GM18511 (cell line): Measurements from ENCODE around the gene SLC10A7.

Experiments
- ATAC-seq: cut with Tn5 transposase; IDR thresholded peaks from one replicate; pipeline ENCODE4 v1.9.1; 2021; ENCODE audit warnings: mild to moderate bottlenecking, moderate library complexity; ENCODE audit not compliant: unreplicated experiment

Gene SLC10A7

GRCh38 chr4:146495269-146495668, 26.5 kb downstream of the SLC10A7 start:
- ATAC-seq: no peak

GRCh38 chr4:146494143-146494542, 27.6 kb downstream of the SLC10A7 start:
- ATAC-seq: no peak

- ATAC-seq: no peak
Observed at GRCh38 chr4:146490106-146490505, 31.6 kb downstream of the SLC10A7 start.

GRCh38 chr4:146488495-146489174, 33.1 kb downstream of the SLC10A7 start:
- ATAC-seq: no peak

GRCh38 chr4:146486565-146486964, 35.2 kb downstream of the SLC10A7 start:
- ATAC-seq: peak; percentile 90

GRCh38 chr4:146485968-146486367, 35.8 kb downstream of the SLC10A7 start:
- peak; percentile 72 for ATAC-seq

GRCh38 chr4:146482788-146483187, 39.0 kb downstream of the SLC10A7 start:
- ATAC-seq: no peak

GRCh38 chr4:146481246-146481645, 40.5 kb downstream of the SLC10A7 start:
- no peak for ATAC-seq

GRCh38 chr4:146478009-146478408, 43.7 kb downstream of the SLC10A7 start:
- ATAC-seq: no peak

GRCh38 chr4:146477054-146477453, 44.7 kb downstream of the SLC10A7 start:
- ATAC-seq: no peak

GRCh38 chr4:146472404-146472803, 49.3 kb downstream of the SLC10A7 start:
- ATAC-seq: no peak

GRCh38 chr4:146470604-146471003, 51.1 kb downstream of the SLC10A7 start:
- no peak for ATAC-seq

GRCh38 chr4:146469022-146469421, 52.7 kb downstream of the SLC10A7 start:
- no peak for ATAC-seq

GRCh38 chr4:146465628-146466027, 56.1 kb downstream of the SLC10A7 start:
- ATAC-seq: peak; percentile 53

- no peak for ATAC-seq
Observed at GRCh38 chr4:146462251-146462650, 59.5 kb downstream of the SLC10A7 start.

- peak; percentile 93 for ATAC-seq
Observed at GRCh38 chr4:146458594-146458993, 63.1 kb downstream of the SLC10A7 start.

GRCh38 chr4:146456681-146457080, 65.1 kb downstream of the SLC10A7 start:
- ATAC-seq: no peak

- ATAC-seq: no peak
Observed at GRCh38 chr4:146453181-146453807, 68.4 kb downstream of the SLC10A7 start.

GRCh38 chr4:146450524-146450923, 71.2 kb downstream of the SLC10A7 start:
- peak; percentile 90 for ATAC-seq

- no peak for ATAC-seq
Observed at GRCh38 chr4:146446555-146446954, 75.2 kb downstream of the SLC10A7 start.

GRCh38 chr4:146445198-146446150, 76.3 kb downstream of the SLC10A7 start:
- no peak for ATAC-seq
